Breast epithelium (tissue), 4 donors: Measurements from ENCODE around the gene ITGB1BP1. TPM values are rescaled to one million over a fixed set of nuclear protein-coding genes. Genes with fewer than 3 reads are reported as not detected.

Experiments used
- DNase-seq, 2 donors: peaks; one replicate each; pipeline ENCODE4 v3.0.0-alpha.2; 2019; ENCODE audit warnings: low spot score in 2 of 2
- H3K27ac ChIP-seq, 2 donors: fragments of 200-600 bp; sonication (generic) in 1 of 2; one replicate each; pipeline ENCODE4 v1.5.1; 2016 to 2019; ENCODE audit warnings: mild to moderate bottlenecking in 1 of 2
- H3K27me3 ChIP-seq, 2 donors: fragments of 200-600 bp; sonication (generic) in 1 of 2; one replicate each; pipeline versions ENCODE4 v1.5.1 to v1.6.0; 2017 to 2019; ENCODE audit warnings: control low read depth in 1 of 2, mild to moderate bottlenecking in 1 of 2
- H3K36me3 ChIP-seq: fragments of 200-600 bp; one replicate; pipeline ENCODE4 v1.5.1; 2019
- H3K4me1 ChIP-seq, 2 donors: fragments of 200-600 bp; sonication (generic); one replicate each; pipeline ENCODE4 v1.5.1; 2016 to 2019; ENCODE audit warnings: control low read depth in 1 of 2
- H3K4me3 ChIP-seq, 3 donors: fragments of 200-600 bp; sonication (generic); 1 replicate in 2 of 3; 2 replicates in 1 of 3; pipeline ENCODE4 v1.5.1; 2016 to 2019; ENCODE audit warnings: mild to moderate bottlenecking in 3 of 3, moderate library complexity in 2 of 3
- H3K9me3 ChIP-seq, 2 donors: fragments of 200-600 bp; sonication (generic) in 1 of 2; one replicate each; pipeline ENCODE4 v1.5.1; 2016 to 2019; ENCODE audit warnings: control low read depth in 1 of 2
- CTCF ChIP-seq, 3 donors: fragments of 450-650 bp; IDR thresholded peaks; one replicate each; pipeline ENCODE4 v1.5.1; 2016 to 2017; ENCODE audit warnings: antibody characterized with exemption in 3 of 3, mild to moderate bottlenecking in 3 of 3, moderate library complexity in 3 of 3
- POLR2A ChIP-seq: fragments of 450-650 bp; IDR thresholded peaks from one replicate; pipeline ENCODE4 v1.6.1; 2016; ENCODE audit warnings: antibody characterized with exemption, mild to moderate bottlenecking, moderate library complexity
- POLR2AphosphoS5 ChIP-seq, 3 donors: sonication (generic); formaldehyde crosslinking; IDR thresholded peaks; one replicate each; pipeline ENCODE4 v1.6.1; 2017; ENCODE audit warnings: antibody characterized with exemption in 3 of 3
- intact Hi-C: fragments of 100-400 bp; cut with DNase I; formaldehyde crosslinking; loops from one replicate; pipeline ENCODE4 v1.15.1; 2023; ENCODE audit warnings: low total_unique reads
- total RNA-seq, 3 donors: library from RNA; depleted of rRNA; stranded (reverse); fragments of >200 nt; gene quantifications; one replicate each; pipeline ENCODE4 v1.1.0, GENCODE V29; 2016

The ITGB1BP1 gene
- total RNA-seq, 3 donors from 2014 or later = 35.7 to 271 (median 63.3) TPM

GRCh38 chr2:9392898-9393765, 30.2 kb downstream of the ITGB1BP1 start:
- no peaks in the 10 kb centered on the region for H3K27me3 ChIP-seq
- intact Hi-C loops = no loop called here
- TF ChIP-seq POLR2AphosphoS5 (IDR thresholded peaks at IDR 0.05) = no peak
- TF ChIP-seq POLR2A = no peak
- TF ChIP-seq CTCF (IDR thresholded peaks at IDR 0.05) = no peak
- no peak overlapping the region for H3K4me3 ChIP-seq
- no peaks in the 10 kb centered on the region for H3K9me3 ChIP-seq
- no peaks in the 10 kb centered on the region for H3K4me1 ChIP-seq
- peak overlapping the region; percentile 70 to 88 for H3K27ac ChIP-seq
- no peaks in the 10 kb centered on the region for H3K36me3 ChIP-seq
- DNase-seq = no peak

- no peaks in the 10 kb centered on the region for H3K9me3 ChIP-seq
- intact Hi-C loops = no loop called here
- no peak for DNase-seq
- no peaks in the 10 kb centered on the region for H3K36me3 ChIP-seq
- no peaks in the 10 kb centered on the region for H3K27me3 ChIP-seq
- TF ChIP-seq CTCF (IDR thresholded peaks at IDR 0.05) (no peak), POLR2AphosphoS5 (IDR thresholded peaks at IDR 0.05) (no peak), POLR2A (no peak)
- H3K27ac ChIP-seq = peak overlapping the region; percentile 70 to 88
- no peak overlapping the region for H3K4me3 ChIP-seq
- no peaks in the 10 kb centered on the region for H3K4me1 ChIP-seq
Observed at GRCh38 chr2:9391961-9392720, 31.2 kb downstream of the ITGB1BP1 start.

GRCh38 chr2:9390991-9391390, 32.3 kb downstream of the ITGB1BP1 start:
- no peak for DNase-seq
- Histone ChIP-seq H3K4me3 (no peak overlapping the region), H3K27me3 (no peaks in the 10 kb centered on the region), H3K27ac (no peak overlapping the region), H3K9me3 (no peaks in the 10 kb centered on the region), H3K4me1 (no peaks in the 10 kb centered on the region), H3K36me3 (no peaks in the 10 kb centered on the region)
- intact Hi-C loops = no loop called here
- TF ChIP-seq CTCF (IDR thresholded peaks at IDR 0.05) = no peak
- TF ChIP-seq POLR2AphosphoS5 (IDR thresholded peaks at IDR 0.05) = no peak
- no peak for TF ChIP-seq POLR2A

GRCh38 chr2:9390151-9390850, 33.0 kb downstream of the ITGB1BP1 start:
- no peaks in the 10 kb centered on the region for H3K36me3 ChIP-seq
- H3K27me3 ChIP-seq = no peaks in the 10 kb centered on the region
- TF ChIP-seq CTCF (IDR thresholded peaks at IDR 0.05) = no peak
- no peak for TF ChIP-seq POLR2A
- TF ChIP-seq POLR2AphosphoS5 (IDR thresholded peaks at IDR 0.05) = no peak
- DNase-seq = no peak
- no peak overlapping the region for H3K4me3 ChIP-seq
- intact Hi-C loops = no loop called here
- no peaks in the 10 kb centered on the region for H3K4me1 ChIP-seq
- H3K9me3 ChIP-seq = no peaks in the 10 kb centered on the region
- no peak overlapping the region for H3K27ac ChIP-seq
